ENCODE results near the gene RAB3C.

The RAB3C gene

GRCh38 chr5:58737671-58738070 lies 154.8 kb downstream of the RAB3C start:
- DNase-seq = no peak

DNA sequence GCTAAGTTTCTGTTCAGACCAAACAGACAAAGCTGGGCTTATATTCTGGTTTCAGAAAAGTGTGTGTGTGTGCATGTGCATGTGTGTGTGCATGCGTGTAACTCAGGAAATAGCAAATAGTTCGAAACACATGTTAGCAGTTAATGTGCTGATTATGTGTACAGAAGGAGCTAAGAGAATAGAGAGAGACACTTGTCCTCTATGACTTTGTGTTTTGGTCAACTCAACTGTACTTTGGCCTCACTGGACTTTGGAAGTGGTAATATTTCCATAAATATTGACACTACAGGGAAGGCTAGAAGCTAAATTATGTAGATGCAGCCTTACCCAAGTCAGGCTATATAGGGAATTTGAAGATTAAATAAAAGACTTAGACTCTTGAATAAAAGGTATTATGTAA lies 155.5 kb downstream of the RAB3C start:
- DNase-seq = no peak

GRCh38 chr5:58739051-58739450 lies 156.2 kb downstream of the RAB3C start:
- DNase-seq = no peak

GRCh38 chr5:58740956-58741355 lies 158.1 kb downstream of the RAB3C start:
- no peak for DNase-seq

DNA sequence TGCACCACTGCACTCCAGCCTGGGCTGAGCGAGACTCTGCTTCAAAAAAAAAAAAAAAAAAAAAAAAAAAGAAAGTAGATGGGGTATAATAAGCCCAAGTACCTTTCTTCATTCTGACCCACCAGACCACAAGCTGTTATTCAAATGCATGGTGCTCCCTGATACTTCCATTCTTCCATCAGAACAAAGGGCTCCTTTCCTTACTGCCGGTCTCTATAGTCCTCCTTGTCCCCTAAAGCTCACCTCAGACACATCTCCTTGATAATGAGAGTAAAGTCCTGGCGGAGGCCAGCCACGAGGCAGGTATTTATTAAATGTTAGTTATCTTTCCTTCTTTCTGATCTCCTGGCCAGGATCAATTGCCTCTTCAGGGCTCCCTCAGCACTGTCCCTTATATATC lies 162.5 kb downstream of the RAB3C start:
- DNase-seq = no peak

DNA sequence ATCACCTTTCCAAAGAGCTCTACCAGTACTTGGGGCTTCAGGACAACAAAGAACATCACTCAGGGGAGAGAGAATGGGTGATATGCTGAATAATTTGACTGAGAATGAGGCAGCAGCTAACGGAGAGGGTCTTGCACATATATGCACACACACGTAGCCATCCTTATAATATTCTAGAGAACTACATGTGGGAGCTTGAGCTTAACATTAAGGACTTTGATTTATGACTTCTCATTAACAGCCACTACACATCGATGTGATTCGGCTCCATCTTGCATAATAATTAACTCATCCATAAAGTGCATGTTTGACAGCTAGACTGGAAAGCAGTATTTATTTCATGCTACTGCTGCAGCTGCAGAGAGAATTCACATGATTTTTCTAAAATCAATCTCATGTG lies 163.4 kb downstream of the RAB3C start:
- DNase-seq = no peak

DNA sequence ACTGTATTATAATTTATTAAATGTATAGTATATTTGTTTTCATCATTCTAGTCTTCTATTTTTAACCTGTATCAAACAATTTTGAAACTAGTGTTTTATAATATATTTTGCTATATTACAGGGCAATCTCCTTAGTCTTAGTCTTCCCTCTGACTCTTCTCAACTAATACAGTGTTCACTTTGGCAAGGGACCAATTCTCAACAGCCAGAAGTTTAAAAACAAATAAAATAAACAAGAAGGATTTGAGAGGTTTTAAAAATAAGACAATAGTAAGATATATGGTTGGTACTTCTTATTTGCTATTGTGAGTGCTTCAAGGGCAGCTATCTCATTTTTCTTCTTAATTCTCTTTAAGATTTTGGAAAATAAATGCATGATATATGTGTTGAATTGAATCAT lies 167.2 kb downstream of the RAB3C start:
- DNase-seq = no peak

DNA sequence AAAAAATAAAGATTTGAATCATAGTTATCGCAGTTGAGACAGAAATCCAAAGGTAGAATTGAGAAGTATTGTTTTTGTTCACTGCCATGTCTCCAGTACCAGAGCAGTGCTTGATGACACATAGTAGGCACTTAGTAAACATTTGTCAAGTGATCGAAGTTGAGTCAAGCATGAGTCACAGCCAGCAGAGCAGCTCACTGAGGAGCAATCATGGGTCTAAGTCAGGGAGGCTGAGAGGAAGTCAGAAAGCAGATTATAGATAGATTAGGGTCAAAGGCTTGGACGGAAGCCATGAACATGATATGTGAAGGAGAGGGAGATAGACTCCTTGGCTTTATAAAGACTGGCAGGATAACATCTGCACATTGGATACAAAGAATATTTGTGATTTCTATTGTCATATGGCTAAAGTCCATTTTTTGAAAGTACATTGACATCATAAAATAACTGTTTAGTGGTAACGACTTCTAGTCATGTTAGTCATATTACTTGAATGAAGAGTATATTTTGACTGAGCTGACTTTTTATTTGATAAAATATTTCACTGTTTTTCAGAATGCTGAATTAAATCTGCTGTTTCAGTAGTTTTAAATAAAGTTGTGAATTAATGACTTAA lies 168.5 kb downstream of the RAB3C start:
- peak in 1 of 2 donors; percentile 17 for DNase-seq

GRCh38 chr5:58752104-58752503 lies 169.2 kb downstream of the RAB3C start:
- DNase-seq = no peak

- no peak for DNase-seq
Measured at GRCh38 chr5:58753446-58753845, 170.6 kb downstream of the RAB3C start.

DNA sequence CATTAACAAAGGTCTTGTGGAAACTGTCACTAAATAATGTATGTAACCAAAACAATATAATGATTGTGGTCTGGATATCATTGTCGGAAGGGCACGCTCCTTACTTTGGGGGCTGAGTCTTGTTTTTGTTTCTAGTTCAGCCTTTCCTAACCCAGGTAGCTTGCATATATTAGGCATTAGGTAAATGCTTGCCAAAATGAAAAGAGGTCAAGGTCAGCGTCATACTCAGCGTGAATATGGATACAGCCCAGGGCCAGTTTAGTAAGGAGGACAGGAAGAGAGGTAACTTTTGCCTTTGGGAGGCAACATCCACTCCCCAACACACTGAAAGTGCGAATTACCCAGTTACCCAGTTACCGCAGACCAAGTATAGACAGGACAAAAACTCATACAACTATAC lies 171.4 kb downstream of the RAB3C start:
- no peak for DNase-seq

GRCh38 chr5:58755397-58755796 lies 172.5 kb downstream of the RAB3C start:
- DNase-seq = no peak

DNA sequence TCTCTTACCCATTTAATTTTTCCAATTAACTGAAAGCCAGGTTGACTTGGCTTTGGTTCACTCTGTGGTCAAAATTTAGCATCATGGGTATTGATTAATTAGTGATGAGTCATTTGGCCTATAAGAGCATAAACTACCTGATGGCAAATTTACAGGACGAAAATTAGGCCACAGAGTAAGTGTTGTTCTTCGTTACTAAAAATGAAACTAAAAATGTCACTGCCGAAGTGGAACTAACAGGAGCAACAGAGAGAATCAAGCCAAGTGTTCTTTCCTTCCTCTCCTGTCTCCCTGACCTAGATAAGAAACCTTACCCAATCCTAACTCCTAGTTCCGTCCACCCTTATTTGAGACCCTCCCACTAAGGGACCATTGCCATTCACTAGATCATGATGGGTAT lies 176.9 kb downstream of the RAB3C start:
- DNase-seq = peak in 1 of 2 donors; percentile 43

GRCh38 chr5:58760222-58760621 lies 177.3 kb downstream of the RAB3C start:
- DNase-seq = no peak

GRCh38 chr5:58761407-58761806 lies 178.5 kb downstream of the RAB3C start:
- peak in 1 of 2 donors; percentile 30 for DNase-seq

GRCh38 chr5:58763390-58763789 lies 180.5 kb downstream of the RAB3C start:
- DNase-seq = no peak

DNA sequence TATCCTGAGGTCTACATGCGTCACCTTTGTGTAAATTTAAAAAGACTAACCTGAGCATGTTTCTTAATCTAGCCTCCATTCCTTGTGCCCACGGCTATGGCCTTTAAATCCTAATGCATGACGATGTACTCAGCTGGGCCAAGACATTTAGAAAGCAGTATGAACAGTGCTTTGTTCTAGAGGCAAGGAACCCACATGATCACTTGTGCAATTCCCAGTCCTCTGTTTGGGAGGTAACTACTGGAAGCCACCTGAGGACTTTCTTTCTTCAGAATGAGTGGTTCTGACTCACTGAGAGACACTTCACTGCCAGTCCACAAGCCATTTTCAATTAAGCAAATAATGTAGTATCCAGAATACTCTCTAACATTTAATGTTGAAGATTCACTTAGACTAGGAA lies 181.3 kb downstream of the RAB3C start:
- DNase-seq = no peak

DNA sequence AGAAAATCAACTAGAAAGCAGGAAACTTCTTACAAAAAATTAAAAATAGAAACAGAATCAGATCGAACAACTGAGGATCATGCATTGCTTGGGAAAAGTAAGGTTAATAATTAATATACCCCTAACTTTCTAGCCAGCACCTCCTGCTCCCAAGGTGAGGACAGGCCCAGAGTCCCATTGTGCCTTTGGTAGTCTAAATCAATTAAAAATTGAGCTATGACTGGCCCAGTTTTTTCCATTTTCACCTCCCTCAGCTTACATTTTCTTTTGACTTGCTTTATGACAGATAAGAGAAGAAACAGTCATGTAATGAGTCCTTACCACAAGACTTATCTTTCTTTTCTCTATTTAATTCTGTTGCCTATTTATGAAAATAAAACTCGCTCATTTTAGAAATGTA lies 182.2 kb downstream of the RAB3C start:
- no peak for DNase-seq

GRCh38 chr5:58767104-58767503 lies 184.2 kb downstream of the RAB3C start:
- no peak for DNase-seq

DNA sequence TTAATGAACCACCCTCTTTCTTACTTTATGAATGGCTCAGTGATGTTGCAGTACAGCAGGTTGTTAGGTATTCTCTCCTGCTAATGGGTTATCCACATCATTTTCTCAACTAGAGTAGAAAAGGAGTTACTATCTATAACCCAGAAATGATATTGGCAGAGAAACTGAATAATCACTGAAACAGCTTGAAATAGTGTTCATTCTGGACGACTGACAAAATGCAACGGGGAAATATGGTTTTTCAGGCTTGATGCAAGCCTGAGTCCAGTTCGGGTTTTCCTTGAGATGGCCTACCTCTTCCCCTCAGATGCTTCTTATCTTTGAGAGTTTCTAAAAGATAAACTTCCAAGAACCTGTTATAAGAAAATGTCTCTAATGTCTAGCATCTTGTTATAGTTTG lies 187.3 kb downstream of the RAB3C start:
- no peak for DNase-seq

DNA sequence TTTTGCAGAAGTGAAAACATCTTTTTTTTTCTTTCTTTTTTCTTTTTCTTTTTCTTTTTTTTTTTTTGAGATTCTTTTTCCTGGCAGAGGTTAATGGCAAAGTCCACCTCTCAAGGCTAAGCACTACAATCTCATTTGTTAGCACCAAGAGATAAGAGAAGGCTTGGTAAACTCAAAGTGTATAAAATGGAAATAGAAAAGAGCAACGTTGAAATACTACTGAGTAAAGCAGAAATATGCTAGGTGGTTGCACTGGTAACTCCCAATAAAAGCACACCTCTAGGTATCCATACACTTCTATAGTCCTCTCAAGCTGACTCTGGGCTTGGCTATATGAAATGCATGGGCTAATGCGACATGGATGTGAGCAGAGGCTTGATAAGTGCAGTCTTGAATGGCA lies 188.9 kb downstream of the RAB3C start:
- no peak for DNase-seq

DNA sequence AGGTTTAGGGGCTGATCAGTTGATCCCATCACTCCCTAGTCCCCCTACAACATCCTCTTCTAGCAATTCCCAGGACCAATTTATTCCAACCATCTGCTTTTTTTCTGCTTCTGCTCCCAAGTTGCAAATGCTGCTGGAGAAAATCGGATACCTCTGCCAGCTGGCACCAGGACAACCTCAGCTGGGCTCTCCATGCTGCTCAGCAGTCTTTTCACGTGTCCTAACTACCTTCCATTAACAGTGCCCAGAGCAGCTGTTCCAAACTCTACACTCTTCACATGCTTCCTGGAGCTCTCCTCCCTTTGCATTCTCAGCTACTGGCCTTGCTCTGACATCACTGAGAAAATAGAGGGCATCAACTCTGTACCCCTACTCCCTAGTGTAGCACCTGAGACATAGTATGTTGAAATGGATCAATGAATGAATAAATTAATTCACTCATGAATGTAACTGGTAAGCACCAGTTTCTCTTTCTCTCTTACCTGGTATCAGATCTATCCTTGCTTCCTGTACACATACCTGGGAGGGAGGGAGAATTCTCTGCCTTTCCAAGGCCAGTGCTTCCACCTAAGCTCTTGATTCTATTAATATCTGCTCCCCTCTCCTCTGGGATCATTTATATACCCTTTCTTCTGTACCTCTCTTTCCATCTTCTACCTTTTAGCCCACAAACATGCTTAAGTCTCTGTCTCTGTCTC lies 191.0 kb downstream of the RAB3C start:
- no peak for DNase-seq

GRCh38 chr5:58774937-58775336 lies 192.1 kb downstream of the RAB3C start:
- no peak for DNase-seq

GRCh38 chr5:58775701-58776262 lies 192.9 kb downstream of the RAB3C start:
- DNase-seq = no peak

DNA sequence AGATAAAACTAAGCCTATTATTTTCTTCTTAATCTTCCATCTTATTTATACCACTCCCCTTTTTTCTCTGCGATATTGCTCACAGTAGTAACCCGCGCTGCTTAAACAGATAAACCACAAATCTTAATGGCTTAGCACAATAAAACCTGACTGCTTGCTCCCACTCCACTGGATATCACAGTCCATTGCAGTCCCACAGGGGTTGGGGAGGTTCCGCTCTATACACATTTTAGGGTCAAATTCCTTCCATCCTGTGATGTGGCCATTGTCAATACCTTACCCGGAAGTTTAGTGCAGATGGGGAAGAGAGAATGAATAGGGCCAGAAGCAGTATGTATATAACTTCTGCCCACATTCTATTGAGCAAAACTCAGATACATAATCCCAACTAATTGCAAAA lies 193.7 kb downstream of the RAB3C start:
- no peak for DNase-seq

Data from CD4-positive, alpha-beta T cell treated with Interleukin-4 for 1 hour (primary cell).